Activated B cell treated with CpG ODN at 0.5 μM for 24 hours (primary cell): ENCODE data around the gene PADI1. TPM values are rescaled to one million over a fixed set of nuclear protein-coding genes. Genes with fewer than 3 reads are reported as not detected.

Source experiments
- ATAC-seq: fragments of 200-7000 bp; cut with Tn5 transposase; one replicate; pipeline ENCODE4 v1.10.0; 2021; ENCODE audit warnings: low read depth, mild to moderate bottlenecking, moderate library complexity
- CTCF ChIA-PET: fragments of 350-600 bp; sonication (Branson Sonifier 250); formaldehyde crosslinking; loops from one replicate; lab custom pipeline; 2021; ENCODE audit warnings: antibody characterized with exemption; lab: Charles Lee
- POLR2A ChIA-PET: fragments of 350-600 bp; sonication (Branson Sonifier 250); formaldehyde crosslinking; loops from one replicate; lab custom pipeline; 2021; ENCODE audit warnings: antibody characterized with exemption; lab: Charles Lee
- DNase-seq: peaks from one replicate; pipeline ENCODE4 v3.0.0; 2022
- H3K27ac Mint-ChIP-seq: one replicate; pipeline ENCODE4 v1.8.0; 2020; ENCODE audit warnings: mixed read lengths
- H3K27me3 Mint-ChIP-seq: one replicate; pipeline ENCODE4 v1.8.0; 2021; ENCODE audit warnings: mixed read lengths
- H3K36me3 Mint-ChIP-seq: one replicate; pipeline ENCODE4 v1.8.0; 2021; ENCODE audit warnings: low read depth, mixed read lengths
- H3K4me1 Mint-ChIP-seq: one replicate; pipeline ENCODE4 v1.8.0; 2021; ENCODE audit warnings: mixed read lengths
- H3K4me3 Mint-ChIP-seq: one replicate; pipeline ENCODE4 v1.8.0; 2020; ENCODE audit warnings: mild to moderate bottlenecking, mixed read lengths
- H3K9me3 Mint-ChIP-seq: one replicate; pipeline ENCODE4 v1.8.0; 2020; ENCODE audit warnings: mixed read lengths
- CTCF ChIP-seq: fragments of 200-600 bp; IDR thresholded peaks from one replicate; pipeline ENCODE4 v1.8.0; 2022; ENCODE audit warnings: antibody characterized with exemption, mild to moderate bottlenecking
- intact Hi-C: fragments of 100-400 bp; cut with micrococcal nuclease; formaldehyde crosslinking; loops from one replicate; pipeline ENCODE4 v1.15.1; 2024
- total RNA-seq: library from RNA; stranded (reverse); gene quantifications from 2 replicates; pipeline ENCODE4 v1.2.3, GENCODE V29; 2022

PADI1 gene
- total RNA-seq, 1 donor from 2014 or later = not detected

- peaks cover 16% of the 10 kb centered on the region for H3K27me3 Mint-ChIP-seq
- no peak for TF ChIP-seq CTCF
- ChIA-PET POLR2A (no interaction called here), CTCF (no interaction called here)
- no peaks in the 10 kb centered on the region for H3K9me3 Mint-ChIP-seq
- no peak overlapping the region for H3K27ac Mint-ChIP-seq
- no peak overlapping the region for H3K4me3 Mint-ChIP-seq
- no peaks in the 10 kb centered on the region for H3K36me3 Mint-ChIP-seq
- no peaks in the 10 kb centered on the region for H3K4me1 Mint-ChIP-seq
- intact Hi-C loops = no loop called here
- DNase-seq (no peak), ATAC-seq (no peak)
Observed at GRCh38 chr1:17251246-17251645, 46.3 kb downstream of the PADI1 start.

- TF ChIP-seq CTCF = no peak
- peaks cover 13% of the 10 kb centered on the region for H3K27me3 Mint-ChIP-seq
- DNase-seq (no peak), ATAC-seq (no peak)
- intact Hi-C loops = no loop called here
- CTCF ChIA-PET = no interaction called here
- H3K4me3 Mint-ChIP-seq = no peak overlapping the region
- H3K9me3 Mint-ChIP-seq = no peaks in the 10 kb centered on the region
- no peaks in the 10 kb centered on the region for H3K4me1 Mint-ChIP-seq
- H3K27ac Mint-ChIP-seq = no peak overlapping the region
- POLR2A ChIA-PET = no interaction called here
- no peaks in the 10 kb centered on the region for H3K36me3 Mint-ChIP-seq
Observed at GRCh38 chr1:17251701-17252376, 46.9 kb downstream of the PADI1 start.

- Mint-ChIP-seq H3K4me1 (no peaks in the 10 kb centered on the region), H3K36me3 (no peaks in the 10 kb centered on the region), H3K27ac (no peak overlapping the region), H3K9me3 (no peaks in the 10 kb centered on the region), H3K27me3 (peaks cover 20% of the 10 kb centered on the region), H3K4me3 (no peak overlapping the region)
- CTCF ChIA-PET = no interaction called here
- no peak for TF ChIP-seq CTCF
- DNase-seq (no peak), ATAC-seq (no peak)
- POLR2A ChIA-PET = no interaction called here
- intact Hi-C loops = no loop called here
Observed at GRCh38 chr1:17255336-17255735, 50.4 kb downstream of the PADI1 start.

- CTCF ChIA-PET = interaction anchor here (1.3 kb wide), 1 partner anchor 22 kb away, joined by 3 read pairs; no protein-coding TSS in a partner anchor
- H3K4me1 Mint-ChIP-seq = no peaks in the 10 kb centered on the region
- ATAC-seq = no peak
Observed at GRCh38 chr1:17258116-17258757, 53.3 kb downstream of the PADI1 start.

More at GRCh38 chr1:17258116-17258757, 53.3 kb downstream of the PADI1 start:
- intact Hi-C loops = no loop called here
- no peak overlapping the region for H3K4me3 Mint-ChIP-seq
- H3K27me3 Mint-ChIP-seq = peaks cover 19% of the 10 kb centered on the region
- no peak overlapping the region for H3K27ac Mint-ChIP-seq
- peaks cover 4% of the 10 kb centered on the region for H3K9me3 Mint-ChIP-seq
- DNase-seq = no peak
- no peak for TF ChIP-seq CTCF
- no peaks in the 10 kb centered on the region for H3K36me3 Mint-ChIP-seq
- POLR2A ChIA-PET = no interaction called here
